Astrocyte of the spinal cord (primary cell): ENCODE results near the gene ACTBL2.

ENCODE experiments used
- DNase-seq: peaks from one replicate; pipeline ENCODE4 v3.0.0; 2011; ENCODE audit warnings: low read depth, low spot score
- H3K4me3 ChIP-seq: 2 replicates; pipeline ENCODE4 v1.5.1; 2011; ENCODE audit warnings: low read depth, mild to moderate bottlenecking, low read length, moderate library complexity
- CTCF ChIP-seq: IDR thresholded peaks from 2 replicates; pipeline ENCODE4 v1.5.1; 2012; ENCODE audit warnings: low read depth, mild to moderate bottlenecking, low read length, inconsistent platforms
- in situ Hi-C: cut with HindIII; loops from 2 replicates; pipeline ENCODE4 v1.10.0; 2017; ENCODE audit warnings: low sequenced_read_pairs

ACTBL2 gene

GRCh38 chr5:57504357-57504756 lies 21.7 kb upstream of the ACTBL2 start:
- in situ Hi-C loops = no loop called here
- no peak for DNase-seq
- no peak overlapping the region for H3K4me3 ChIP-seq
- TF ChIP-seq CTCF = no peak

GRCh38 chr5:57503433-57503832 lies 20.8 kb upstream of the ACTBL2 start:
- no peak for TF ChIP-seq CTCF
- in situ Hi-C loops = no loop called here
- peak; percentile 84 for DNase-seq
- no peak overlapping the region for H3K4me3 ChIP-seq

GRCh38 chr5:57501414-57502201 lies 19.0 kb upstream of the ACTBL2 start:
- H3K4me3 ChIP-seq = no peak overlapping the region
- TF ChIP-seq CTCF = no peak
- no peak for DNase-seq
- in situ Hi-C loops = no loop called here

DNA sequence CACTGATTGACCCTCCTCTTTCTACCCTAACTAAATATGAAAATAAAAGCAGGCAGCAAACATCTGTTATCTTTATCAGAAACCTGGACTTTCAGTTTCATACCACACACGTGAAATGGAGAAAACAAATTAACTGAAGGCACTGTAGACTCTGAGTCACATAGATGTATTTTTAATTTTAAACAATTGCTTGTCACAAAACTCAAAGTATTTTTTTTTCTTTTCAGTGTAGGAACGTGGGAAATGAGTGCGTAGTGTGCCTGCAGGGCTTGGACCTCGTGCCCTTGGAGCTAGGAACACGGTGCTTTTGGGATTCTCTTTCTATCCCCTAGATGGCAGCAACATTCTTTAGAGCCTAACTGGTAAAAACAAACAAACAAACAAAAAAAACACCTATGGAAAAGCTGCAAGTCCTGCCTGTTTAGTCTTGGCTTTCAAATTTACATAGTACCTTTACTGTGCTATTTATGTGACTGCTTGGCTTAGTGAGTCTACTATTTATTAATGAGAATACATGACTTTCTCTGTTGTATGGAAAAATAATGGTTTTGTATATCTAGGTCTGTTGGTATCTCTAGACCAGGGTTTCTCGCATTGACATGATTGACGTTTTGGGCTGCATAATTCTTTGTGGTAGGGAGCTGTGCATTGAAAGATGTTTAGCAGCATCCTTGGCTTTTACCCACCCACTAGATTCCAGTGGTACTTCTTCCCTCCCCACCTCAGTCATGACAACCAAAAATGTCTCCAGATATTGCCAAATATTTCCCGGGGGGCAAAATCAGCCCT lies 16.8 kb upstream of the ACTBL2 start:
- H3K4me3 ChIP-seq = no peak overlapping the region
- DNase-seq = peak; percentile 72
- TF ChIP-seq CTCF = peak; percentile 74
- in situ Hi-C loops = loop anchor here (10.0 to 25.0 kb wide), 2 partner anchors 55 to 963 kb away; partner anchors contain the start of gene PLK2

DNA sequence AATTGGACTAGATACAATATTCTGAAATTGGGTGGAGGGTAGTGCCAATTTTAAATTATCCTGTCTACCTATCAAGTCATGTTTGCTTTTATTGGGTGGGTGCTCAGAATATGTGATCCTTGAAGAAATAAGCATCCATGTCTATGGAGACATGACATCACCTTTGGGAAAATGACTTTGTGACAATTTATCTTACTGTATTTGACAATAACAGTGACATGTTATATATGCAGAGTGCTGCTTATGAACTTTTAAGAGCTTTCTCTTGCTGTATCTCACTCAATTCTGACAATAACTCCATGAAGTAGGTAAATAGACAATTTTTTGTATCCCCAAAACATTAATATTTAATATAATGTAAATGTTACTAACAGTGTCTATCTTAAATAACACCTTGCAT lies 15.1 kb upstream of the ACTBL2 start:
- no peak overlapping the region for H3K4me3 ChIP-seq

More for the DNA sequence above, 15.1 kb upstream of the ACTBL2 start:
- DNase-seq = no peak
- no peak for TF ChIP-seq CTCF
- in situ Hi-C loops = loop anchor here (10.0 to 25.0 kb wide), 2 partner anchors 53 to 965 kb away; partner anchors contain the start of gene PLK2
